Activated CD4-positive, alpha-beta T cell treated with anti-CD3 and anti-CD28 coated beads for 4 hours (primary cell): ENCODE data around the gene SGMS1.
"Not testable (repeated sequence)": the region's sequence is repeated elsewhere in the genome, so short reads cannot be mapped to it uniquely, and the experiment has no call there.

Experiments used
- DNase-seq, 2 donors: peaks; one replicate each; pipeline ENCODE4 v3.0.0-alpha.2; 2020

Gene SGMS1

DNA sequence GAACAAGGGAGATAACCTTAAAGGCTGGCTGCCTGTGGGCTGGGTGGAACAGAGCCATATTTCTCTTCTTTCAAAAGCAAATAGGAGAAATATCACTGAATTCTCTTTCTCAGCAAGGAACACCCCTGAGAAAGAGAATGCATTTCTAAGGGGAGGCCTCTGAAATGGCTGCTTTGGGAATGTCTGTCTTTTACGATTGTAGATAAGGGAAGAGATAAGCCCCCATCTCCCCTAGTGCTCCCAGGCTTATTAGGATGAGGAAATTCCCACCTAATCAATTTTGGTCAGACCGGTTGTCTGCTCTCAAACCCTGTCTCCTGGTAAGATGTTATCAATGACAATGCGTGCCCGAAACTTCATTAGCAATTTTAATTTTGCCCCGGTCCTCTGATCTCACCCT lies 178.0 kb downstream of the SGMS1 start:
- not testable (repeated sequence) for DNase-seq

- DNase-seq: no peak
Observed at GRCh38 chr10:50440489-50440888, 183.3 kb downstream of the SGMS1 start.

- DNase-seq: no peak
Observed at GRCh38 chr10:50439806-50440205, 183.9 kb downstream of the SGMS1 start.

- no peak for DNase-seq
Observed at GRCh38 chr10:50439187-50439586, 184.6 kb downstream of the SGMS1 start.

GRCh38 chr10:50438049-50438936 lies 185.5 kb downstream of the SGMS1 start:
- no peak for DNase-seq

DNA sequence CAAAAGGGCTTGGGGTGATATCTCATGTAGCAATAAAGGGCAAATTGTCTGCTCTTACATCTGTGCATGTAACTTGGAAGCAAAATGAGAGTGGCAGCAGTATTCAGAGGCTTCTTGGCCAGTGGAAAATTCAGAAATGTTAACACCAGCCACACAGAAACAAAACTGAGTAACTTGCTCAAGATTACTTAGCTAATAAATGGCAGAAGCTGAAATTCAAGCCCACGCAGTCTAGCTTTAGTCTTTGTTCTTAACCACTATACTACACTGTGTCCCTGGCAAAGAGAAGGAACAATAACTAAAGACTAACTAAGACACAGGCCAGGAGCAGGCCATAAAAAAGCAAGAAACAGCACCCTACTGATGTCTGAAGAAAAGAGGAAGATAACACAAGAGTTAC lies 186.5 kb downstream of the SGMS1 start:
- no peak for DNase-seq

DNA sequence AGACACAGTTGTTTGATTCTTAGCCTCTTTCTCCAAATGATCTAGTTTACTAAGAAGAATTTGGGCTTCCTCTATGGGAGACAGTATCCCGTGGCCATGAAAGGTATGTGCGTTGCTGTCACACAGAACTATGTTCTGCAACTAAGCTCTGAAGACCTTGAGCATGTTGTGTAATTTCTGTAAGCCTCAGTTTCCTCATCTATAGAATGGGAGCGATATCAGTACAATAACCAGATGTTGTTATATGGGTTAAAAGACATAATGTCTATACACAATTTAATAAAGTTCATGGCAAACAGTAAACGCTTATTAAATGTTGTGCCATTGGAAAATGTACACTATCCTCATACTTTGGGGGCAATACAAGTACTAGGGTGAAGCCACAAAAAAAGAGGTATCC lies 187.0 kb downstream of the SGMS1 start:
- DNase-seq: no peak

GRCh38 chr10:50432211-50433009 lies 191.3 kb downstream of the SGMS1 start:
- DNase-seq: no peak

GRCh38 chr10:50431791-50432190 lies 192.0 kb downstream of the SGMS1 start:
- DNase-seq: no peak

DNA sequence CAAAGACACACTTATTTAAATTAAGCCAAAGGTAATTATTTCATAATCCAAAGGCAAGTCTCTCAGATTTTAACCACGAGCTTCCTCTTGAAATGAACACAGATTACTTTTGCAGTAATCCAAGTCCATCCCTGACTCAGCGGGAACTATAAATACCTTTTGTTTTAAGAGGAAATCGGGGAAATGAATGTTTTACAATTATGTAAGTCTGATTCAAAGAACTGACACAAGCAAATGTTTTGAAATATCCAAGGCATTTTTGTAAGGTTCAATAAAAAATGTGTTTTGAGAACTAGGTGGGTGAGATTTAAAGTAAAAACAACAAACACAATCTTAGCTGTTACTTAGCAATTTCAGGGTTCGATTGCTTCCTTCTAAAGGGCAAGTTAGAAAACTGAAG lies 192.6 kb downstream of the SGMS1 start:
- no peak for DNase-seq

DNA sequence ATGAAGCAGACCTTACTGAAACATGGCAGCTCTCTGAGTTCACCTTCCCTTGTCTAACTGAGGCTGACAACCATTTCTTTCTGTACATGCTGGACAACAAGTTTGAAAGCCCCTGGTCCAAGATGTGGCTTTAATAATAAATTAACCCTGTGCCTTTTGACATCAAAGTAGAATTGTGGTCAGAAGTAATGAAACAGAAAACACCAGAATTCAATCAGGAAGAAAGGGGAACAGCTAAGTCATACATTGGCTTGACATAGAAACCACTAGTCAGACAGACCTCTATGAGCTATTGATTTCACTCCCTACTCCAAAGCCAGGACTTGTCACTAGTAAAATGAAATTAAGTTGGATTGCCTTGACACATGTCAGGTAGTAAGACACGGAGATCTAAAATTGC lies 197.3 kb downstream of the SGMS1 start:
- no peak for DNase-seq

- DNase-seq: not testable (repeated sequence)
Observed at GRCh38 chr10:50425215-50425614, 198.5 kb downstream of the SGMS1 start.

GRCh38 chr10:50423448-50423847 lies 200.3 kb downstream of the SGMS1 start:
- no peak for DNase-seq

- DNase-seq: no peak
Observed at GRCh38 chr10:50422259-50422658, 201.5 kb downstream of the SGMS1 start.

- peak in 1 of 2 donors; percentile 21 for DNase-seq
Observed at GRCh38 chr10:50421026-50421719, 202.6 kb downstream of the SGMS1 start.

GRCh38 chr10:50420196-50420595 lies 203.6 kb downstream of the SGMS1 start:
- no peak for DNase-seq

DNA sequence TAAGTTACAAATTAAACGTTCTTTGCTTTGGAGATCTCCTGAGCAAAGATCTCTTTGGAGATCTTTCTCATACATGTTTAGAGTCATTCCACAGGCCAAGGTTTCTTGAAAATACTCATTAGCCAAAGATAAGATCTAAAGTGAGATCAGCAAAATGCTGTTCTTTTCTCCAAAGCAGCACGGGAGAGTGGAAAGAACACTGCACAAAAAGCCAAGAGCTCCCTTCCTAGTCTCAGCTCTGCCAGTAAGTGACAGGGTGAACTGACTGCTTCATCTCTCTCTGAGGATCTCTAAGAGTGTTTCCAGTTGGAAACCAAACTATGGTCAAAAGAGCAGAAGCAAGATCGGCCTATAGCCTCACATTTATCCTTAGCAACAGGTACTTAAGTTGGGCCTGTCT lies 204.0 kb downstream of the SGMS1 start:
- no peak for DNase-seq

DNA sequence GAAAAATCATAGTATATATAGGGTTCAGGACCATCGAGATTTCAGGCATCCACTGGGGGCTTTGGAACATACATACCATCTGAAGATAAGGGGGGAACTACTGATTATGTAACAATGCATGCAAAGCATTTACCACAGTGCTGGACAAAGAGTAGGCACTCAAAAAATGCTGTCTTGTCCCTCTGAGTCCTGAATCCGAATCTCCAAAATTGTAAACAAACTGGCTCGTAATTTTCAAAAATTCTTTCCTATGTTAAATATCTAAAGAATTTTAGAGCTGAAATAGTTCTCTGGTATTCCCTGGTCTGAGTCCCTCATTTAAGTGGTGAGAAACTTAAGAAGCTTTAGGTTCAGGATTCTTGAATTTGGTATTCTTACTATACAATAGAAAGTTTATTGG lies 204.7 kb downstream of the SGMS1 start:
- no peak for DNase-seq

DNA sequence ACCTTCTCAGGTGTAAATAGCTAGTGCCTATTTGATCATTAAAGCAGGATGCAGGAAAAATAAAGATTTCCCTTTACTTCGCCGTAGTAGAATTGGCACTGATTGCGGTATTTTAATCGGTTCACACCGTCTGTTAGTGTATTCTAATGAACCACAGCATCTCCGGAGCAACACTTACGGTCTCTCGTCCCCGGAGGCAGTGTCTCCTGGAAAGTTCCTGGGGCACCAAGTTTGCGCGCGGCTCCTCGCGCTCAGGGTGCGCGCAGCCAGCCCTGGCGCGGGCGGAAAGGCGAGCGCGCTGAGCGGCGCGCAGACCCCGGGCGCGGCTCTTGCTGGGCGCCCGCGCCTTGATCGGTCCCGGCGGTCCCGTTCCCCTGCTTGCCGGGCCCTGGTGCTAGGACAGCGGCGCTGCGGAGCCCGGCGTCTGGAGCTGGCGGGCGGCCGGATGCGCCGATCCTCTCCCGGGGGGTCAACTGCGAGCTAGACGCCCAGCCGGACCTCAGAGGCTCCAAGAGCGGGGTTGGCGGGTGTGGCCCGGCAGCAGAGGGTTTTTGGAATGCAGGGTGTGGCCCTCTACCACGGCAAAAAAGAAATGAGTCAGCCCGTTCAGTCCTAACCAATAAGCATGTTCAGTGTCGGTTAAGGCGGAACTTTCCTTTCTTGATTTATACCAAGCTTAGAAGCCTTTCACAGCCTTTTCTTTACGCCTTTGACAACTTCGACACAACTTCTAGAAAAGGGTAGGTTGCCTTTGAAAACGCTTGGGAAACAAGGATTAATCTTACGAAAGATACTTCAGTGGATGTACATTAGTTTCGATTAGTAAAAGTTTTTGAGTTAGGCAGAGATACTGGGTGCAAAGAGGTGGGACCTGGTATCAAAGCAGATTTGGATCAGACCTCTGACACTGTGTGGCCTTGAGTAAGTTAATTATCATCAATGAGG lies 205.6 kb downstream of the SGMS1 start:
- peak; percentile 16 to 24 for DNase-seq

DNA sequence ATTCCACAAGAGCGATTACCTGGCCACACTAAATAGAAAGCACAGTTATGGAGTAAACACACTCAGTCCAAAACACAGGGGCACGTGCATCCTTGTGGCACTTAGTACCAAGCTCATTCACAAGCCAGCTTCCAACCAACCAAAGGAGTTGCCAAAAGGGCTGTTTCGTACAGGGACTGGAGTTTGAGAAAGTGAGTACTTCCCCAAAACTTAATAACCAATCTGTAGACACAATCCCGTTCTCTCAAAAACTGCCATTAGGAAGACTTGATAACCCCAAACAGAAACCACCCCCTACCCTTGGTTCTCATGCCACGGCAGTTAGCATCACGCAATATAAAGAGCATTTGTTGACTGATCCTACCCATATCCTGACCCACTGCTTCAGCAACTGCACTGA lies 206.3 kb downstream of the SGMS1 start:
- DNase-seq: no peak

DNA sequence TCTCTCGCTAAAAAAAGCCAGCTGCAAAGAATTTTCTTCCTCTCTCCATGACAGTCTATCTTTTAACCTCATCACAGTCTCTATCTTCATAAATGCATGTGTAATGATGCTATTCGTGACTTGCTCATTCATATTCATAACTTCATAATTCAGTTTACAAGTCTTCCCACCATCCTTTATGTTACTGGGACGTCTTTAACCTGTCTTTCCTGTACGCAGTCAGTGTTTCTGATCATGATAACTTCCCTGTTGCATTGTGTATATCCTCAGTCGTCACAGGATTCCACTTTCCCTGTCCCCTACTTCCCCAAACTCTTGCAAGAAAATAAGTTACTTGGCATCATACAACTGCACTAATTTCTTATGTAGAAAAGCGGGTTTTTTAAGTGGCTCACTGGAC lies 206.9 kb downstream of the SGMS1 start:
- DNase-seq: no peak

- no peak for DNase-seq
Observed at GRCh38 chr10:50416181-50416824, 207.5 kb downstream of the SGMS1 start.
